Measurements from ENCODE around the gene GZMM.

DNA sequence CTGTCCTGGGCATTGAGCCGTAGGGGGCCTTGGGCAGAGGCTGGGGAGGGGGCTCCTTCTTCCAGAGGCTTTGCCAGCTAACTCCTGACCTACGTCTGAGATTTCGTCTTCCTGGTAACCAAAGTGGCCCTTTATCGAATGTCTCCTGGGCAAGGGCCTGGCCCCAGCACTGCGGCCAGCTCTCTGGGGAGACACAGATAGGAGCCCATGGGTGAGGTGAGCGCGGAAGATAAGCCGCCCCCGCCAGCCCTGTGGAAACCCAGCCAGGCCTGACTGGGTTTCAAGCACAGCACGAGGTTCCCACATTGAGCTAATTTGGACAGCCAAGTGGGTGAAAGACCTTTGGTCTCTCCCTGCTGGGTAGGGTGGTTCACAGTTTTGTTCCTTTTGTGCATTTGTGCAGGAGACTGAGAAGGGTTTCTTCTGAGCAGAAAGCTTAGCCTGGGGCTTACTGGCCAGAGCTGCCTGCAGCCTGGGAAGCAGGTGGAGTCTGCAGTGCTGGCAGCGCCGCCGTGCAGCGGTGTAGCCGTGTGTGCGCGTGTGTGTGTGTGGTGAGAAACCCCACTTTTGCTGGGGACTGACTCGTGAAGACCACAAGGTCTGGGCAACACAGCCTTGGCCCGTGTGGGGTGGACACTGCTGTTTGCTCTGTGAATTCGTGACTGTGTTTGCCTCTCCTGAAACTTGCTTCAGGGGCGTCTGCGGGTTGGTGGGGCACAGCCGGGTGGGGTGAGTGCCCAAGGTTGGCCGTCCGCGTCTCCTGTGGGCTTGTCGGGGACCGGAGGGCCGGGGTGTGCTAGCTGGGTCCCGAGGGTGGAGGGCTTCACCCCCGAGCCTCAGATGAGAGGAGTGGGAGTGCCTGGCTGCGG is 31.0 kb downstream of the GZMM start:
- TF ChIP-seq ZNF768 (tag by site-specific recombination; IDR thresholded peaks at IDR 0.05) (no peak), KLF8 (tag by site-specific recombination; IDR thresholded peaks at IDR 0.05) (no peak), CTCF (tag by site-specific recombination; IDR thresholded peaks at IDR 0.05) (no peak), TRIM28 (IDR thresholded peaks at IDR 0.05; ENCODE audit: borderline replicate concordance, low read length) (no peak), ZNF423 (tag by site-specific recombination; IDR thresholded peaks at IDR 0.05) (no peak)
- TF ChIP-seq, protein P1, sequence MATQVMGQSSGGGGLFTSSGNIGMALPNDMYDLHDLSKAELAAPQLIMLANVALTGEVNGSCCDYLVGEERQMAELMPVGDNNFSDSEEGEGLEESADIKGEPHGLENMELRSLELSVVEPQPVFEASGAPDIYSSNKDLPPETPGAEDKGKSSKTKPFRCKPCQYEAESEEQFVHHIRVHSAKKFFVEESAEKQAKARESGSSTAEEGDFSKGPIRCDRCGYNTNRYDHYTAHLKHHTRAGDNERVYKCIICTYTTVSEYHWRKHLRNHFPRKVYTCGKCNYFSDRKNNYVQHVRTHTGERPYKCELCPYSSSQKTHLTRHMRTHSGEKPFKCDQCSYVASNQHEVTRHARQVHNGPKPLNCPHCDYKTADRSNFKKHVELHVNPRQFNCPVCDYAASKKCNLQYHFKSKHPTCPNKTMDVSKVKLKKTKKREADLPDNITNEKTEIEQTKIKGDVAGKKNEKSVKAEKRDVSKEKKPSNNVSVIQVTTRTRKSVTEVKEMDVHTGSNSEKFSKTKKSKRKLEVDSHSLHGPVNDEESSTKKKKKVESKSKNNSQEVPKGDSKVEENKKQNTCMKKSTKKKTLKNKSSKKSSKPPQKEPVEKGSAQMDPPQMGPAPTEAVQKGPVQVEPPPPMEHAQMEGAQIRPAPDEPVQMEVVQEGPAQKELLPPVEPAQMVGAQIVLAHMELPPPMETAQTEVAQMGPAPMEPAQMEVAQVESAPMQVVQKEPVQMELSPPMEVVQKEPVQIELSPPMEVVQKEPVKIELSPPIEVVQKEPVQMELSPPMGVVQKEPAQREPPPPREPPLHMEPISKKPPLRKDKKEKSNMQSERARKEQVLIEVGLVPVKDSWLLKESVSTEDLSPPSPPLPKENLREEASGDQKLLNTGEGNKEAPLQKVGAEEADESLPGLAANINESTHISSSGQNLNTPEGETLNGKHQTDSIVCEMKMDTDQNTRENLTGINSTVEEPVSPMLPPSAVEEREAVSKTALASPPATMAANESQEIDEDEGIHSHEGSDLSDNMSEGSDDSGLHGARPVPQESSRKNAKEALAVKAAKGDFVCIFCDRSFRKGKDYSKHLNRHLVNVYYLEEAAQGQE (tag by site-specific recombination; IDR thresholded peaks at IDR 0.05) = no peak
- TF ChIP-seq, protein P2, sequence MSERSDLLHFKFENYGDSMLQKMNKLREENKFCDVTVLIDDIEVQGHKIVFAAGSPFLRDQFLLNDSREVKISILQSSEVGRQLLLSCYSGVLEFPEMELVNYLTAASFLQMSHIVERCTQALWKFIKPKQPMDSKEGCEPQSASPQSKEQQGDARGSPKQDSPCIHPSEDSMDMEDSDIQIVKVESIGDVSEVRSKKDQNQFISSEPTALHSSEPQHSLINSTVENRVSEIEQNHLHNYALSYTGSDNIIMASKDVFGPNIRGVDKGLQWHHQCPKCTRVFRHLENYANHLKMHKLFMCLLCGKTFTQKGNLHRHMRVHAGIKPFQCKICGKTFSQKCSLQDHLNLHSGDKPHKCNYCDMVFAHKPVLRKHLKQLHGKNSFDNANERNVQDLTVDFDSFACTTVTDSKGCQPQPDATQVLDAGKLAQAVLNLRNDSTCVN (tag by site-specific recombination; optimal IDR thresholded peaks at IDR 0.05) = peak; percentile 24
- TF ChIP-seq, protein P3, sequence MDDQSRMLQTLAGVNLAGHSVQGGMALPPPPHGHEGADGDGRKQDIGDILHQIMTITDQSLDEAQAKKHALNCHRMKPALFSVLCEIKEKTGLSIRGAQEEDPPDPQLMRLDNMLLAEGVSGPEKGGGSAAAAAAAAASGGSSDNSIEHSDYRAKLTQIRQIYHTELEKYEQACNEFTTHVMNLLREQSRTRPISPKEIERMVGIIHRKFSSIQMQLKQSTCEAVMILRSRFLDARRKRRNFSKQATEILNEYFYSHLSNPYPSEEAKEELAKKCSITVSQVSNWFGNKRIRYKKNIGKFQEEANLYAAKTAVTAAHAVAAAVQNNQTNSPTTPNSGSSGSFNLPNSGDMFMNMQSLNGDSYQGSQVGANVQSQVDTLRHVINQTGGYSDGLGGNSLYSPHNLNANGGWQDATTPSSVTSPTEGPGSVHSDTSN (CRISPR knock-in tag; IDR thresholded peaks at IDR 0.05) = no peak
